K562 treated with DMSO at 1 percent for 24 hours (cell line): ENCODE results near the gene GABRE. TPM values are rescaled to one million over a fixed set of nuclear protein-coding genes. Genes with fewer than 3 reads are reported as not detected.

Experiments
- total RNA-seq: library from RNA; unstranded; fragments of 300-600 nt; gene quantifications from 2 replicates; pipeline ENCODE4 v1.2.3, GENCODE V29; 2022; ENCODE audit warnings: low read depth; ENCODE audit not compliant: insufficient read depth

The GABRE gene, protein sequence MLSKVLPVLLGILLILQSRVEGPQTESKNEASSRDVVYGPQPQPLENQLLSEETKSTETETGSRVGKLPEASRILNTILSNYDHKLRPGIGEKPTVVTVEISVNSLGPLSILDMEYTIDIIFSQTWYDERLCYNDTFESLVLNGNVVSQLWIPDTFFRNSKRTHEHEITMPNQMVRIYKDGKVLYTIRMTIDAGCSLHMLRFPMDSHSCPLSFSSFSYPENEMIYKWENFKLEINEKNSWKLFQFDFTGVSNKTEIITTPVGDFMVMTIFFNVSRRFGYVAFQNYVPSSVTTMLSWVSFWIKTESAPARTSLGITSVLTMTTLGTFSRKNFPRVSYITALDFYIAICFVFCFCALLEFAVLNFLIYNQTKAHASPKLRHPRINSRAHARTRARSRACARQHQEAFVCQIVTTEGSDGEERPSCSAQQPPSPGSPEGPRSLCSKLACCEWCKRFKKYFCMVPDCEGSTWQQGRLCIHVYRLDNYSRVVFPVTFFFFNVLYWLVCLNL
- 6.0 and 7.2 TPM in 2 replicates for total RNA-seq

DNA sequence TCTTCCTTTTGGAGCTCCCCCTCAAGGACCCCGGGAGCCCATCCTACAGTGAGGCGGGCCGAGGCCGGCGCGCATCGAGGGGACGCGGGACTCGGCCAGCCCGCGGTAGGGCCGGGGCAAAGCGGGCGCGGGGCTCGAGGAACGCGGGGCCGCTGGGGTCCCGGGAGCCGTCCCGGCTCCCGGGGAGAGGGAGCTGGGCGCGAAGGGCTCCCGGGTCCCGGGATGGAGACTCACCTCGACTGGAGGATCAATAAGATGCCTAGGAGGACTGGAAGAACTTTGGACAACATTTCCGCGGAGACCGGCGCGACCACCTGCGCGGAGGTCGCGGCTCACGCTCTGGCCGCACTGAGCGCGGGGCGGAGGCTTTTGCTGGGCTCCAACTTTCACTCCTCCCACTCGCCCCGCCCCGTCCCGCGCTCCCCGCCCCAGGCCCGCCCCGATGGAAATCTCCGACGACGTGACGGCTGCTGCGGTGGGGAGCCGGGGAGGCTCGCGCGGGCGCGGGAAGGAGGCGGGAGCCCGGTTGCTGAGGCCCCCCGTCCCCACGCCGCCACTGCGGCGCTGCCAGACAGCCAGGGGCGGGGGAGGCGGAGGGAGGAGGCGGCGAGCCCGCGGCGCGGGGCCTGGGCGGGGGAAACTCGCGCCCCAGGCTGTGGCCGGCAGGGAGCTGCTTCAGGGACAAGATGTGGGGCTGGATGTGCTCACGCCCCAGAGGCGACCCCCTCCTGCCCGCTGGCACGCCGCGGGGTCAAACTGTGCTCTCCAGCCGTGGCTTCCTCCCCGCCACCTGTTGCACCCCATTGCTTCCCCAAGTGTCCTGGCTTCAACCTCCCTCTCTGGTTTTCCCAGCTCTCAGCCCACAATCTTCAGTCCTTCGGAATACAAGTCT is at the start of gene GABRE:
Gene GABRE, minus strand, starts transcription at position 341 of the 892 bp plus-strand sequence. Its CDS starts 51 bp downstream, at position 290.

DNA sequence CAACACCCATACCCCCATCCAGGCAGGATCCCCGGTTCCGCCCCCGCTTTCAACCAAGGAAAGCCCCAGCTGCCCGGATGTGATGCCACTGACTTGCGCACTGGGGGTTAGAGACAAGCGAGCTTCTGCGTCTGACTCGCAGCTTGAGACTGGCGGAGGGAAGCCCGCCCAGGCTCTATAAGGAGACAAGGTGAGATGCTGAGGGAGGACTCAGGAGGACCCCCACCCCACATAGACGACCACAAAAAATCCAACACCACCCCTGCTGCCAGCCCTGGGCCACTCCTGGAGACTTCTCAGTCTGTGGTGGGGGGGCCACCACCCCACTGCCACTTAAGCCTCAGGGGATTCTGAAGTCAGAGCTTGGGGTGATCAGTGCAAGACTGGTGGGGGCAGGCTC is 61.7 kb downstream of the GABRE start, which contains the start of gene MAGEA4:
Gene MAGEA4, plus strand, starts transcription at position 110 of the 400 bp plus-strand sequence. CDS start 10,776 bp downstream, outside the sequence.

Other genes with a start within 250 kb of the GABRE start
- not detected in 2 replicates for gene CNGA2, start 239.9 kb downstream of the GABRE start, total RNA-seq
- 8.6 and 9.5 TPM in 2 replicates for gene MAGEA4, start 61.8 kb downstream of the GABRE start, total RNA-seq
- gene MAGEA10, start 163.9 kb upstream of the GABRE start, total RNA-seq, result 0.09 TPM in 1 of 2 replicates, not detected in the other